HG03103 (cell line): ENCODE data around the gene ME2.
"Not testable (repeated sequence)": the region's sequence is repeated elsewhere in the genome, so short reads cannot be mapped to it uniquely, and the experiment has no call there.

Experiments used
- ATAC-seq: cut with Tn5 transposase; IDR thresholded peaks from one replicate; pipeline ENCODE4 v1.9.1; 2021; ENCODE audit warnings: low read depth; ENCODE audit not compliant: unreplicated experiment

The ME2 gene

GRCh38 chr18:50859793-50860555, 18.9 kb upstream of the ME2 start:
- ATAC-seq, result no peak

- ATAC-seq, result no peak
Measured at GRCh38 chr18:50861617-50862016, 17.3 kb upstream of the ME2 start.

- ATAC-seq, result no peak
Measured at GRCh38 chr18:50862401-50862800, 16.5 kb upstream of the ME2 start.

GRCh38 chr18:50863840-50864375, 15.0 kb upstream of the ME2 start:
- no peak for ATAC-seq

- no peak for ATAC-seq
Measured at GRCh38 chr18:50866765-50867164, 12.2 kb upstream of the ME2 start.

GRCh38 chr18:50869150-50869549, 9.8 kb upstream of the ME2 start:
- ATAC-seq, result no peak

GRCh38 chr18:50870138-50870845, 8.6 kb upstream of the ME2 start:
- ATAC-seq, result no peak

- ATAC-seq, result no peak
Measured at GRCh38 chr18:50871846-50872245, 7.1 kb upstream of the ME2 start.

GRCh38 chr18:50875966-50876536, 2.9 kb upstream of the ME2 start:
- ATAC-seq, result no peak

- no peak for ATAC-seq
Measured at GRCh38 chr18:50877545-50878265, 1.2 kb upstream of the ME2 start.

- ATAC-seq, result peak; percentile 23
Measured at GRCh38 chr18:50879302-50880118, 592 bp downstream of the ME2 start.

GRCh38 chr18:50880119-50880465, 1.2 kb downstream of the ME2 start:
- peak; percentile 1 for ATAC-seq

- ATAC-seq, result not testable (repeated sequence)
Measured at GRCh38 chr18:50880944-50881343, 2.0 kb downstream of the ME2 start.

- ATAC-seq, result no peak
Measured at GRCh38 chr18:50886929-50887328, 8.0 kb downstream of the ME2 start.

- no peak for ATAC-seq
Measured at GRCh38 chr18:50895350-50896045, 16.6 kb downstream of the ME2 start.

GRCh38 chr18:50896093-50896492, 17.2 kb downstream of the ME2 start:
- ATAC-seq, result no peak

GRCh38 chr18:50898919-50899318, 20.0 kb downstream of the ME2 start:
- ATAC-seq, result no peak

GRCh38 chr18:50902797-50903196, 23.9 kb downstream of the ME2 start:
- ATAC-seq, result no peak

- ATAC-seq, result no peak
Measured at GRCh38 chr18:50906843-50907242, 27.9 kb downstream of the ME2 start.

- ATAC-seq, result no peak
Measured at GRCh38 chr18:50909261-50909660, 30.3 kb downstream of the ME2 start.
